H1 (cell line): ENCODE measurements around the gene IPO7. TPM values are rescaled to one million over a fixed set of nuclear protein-coding genes. Genes with fewer than 3 reads are reported as not detected.

Experiments
- EP300 ChIP-seq, 2 experiments: IDR thresholded peaks; 1 replicate in 1 of 2; 2 replicates in 1 of 2; pipeline ENCODE4 v1.6.1; 2011 to 2012; ENCODE audit warnings: low read depth in 2 of 2, low read length in 2 of 2, mild to moderate bottlenecking in 2 of 2, borderline replicate concordance in 1 of 2, inconsistent platforms in 1 of 2, moderate library complexity in 1 of 2
- polyA plus RNA-seq, 7 experiments: library from polyadenylated mRNA; depleted of rRNA in 3 of 7; stranded (reverse) in 5 of 7; unstranded in 2 of 7; fragments of >200 nt in 5 of 7; fragments of 200-250 nt in 2 of 7; gene quantifications; 1 replicate in 5 of 7; 2 replicates in 1 of 7; 4 replicates in 1 of 7; pipeline versions ENCODE4 v1.2.1 to v1.2.3, GENCODE V29; 2011 to 2013; ENCODE audit warnings: missing spikeins in 2 of 7, mixed read lengths in 2 of 7
- total RNA-seq: library from RNA; stranded (reverse); fragmentation: NEBNext Ultra II Directional; extraction: Animal tissue kit (Norgen Biotek cat#: 25700); gene quantifications from 2 replicates; pipeline ENCODE4 v1.2.1, GENCODE V29; 2021

The IPO7 gene
- total and polyA plus RNA-seq, 2 of the 8 experiments (the other 6 are each of a cell fraction or from before 2014, with no cell fraction given): 45.9 to 259 TPM

- TF ChIP-seq EP300 (IDR thresholded peaks at IDR 0.05; ENCODE audit: borderline replicate concordance in 1 of 2, low read depth in 2 of 2, low read length in 2 of 2): no peak
Measured at GRCh38 chr11:9473408-9473807, 89.0 kb downstream of the IPO7 start (continued).
